PC-3 (cell line): ENCODE results near the gene WDR5B. TPM values are rescaled to one million over a fixed set of nuclear protein-coding genes. Genes with fewer than 3 reads are reported as not detected.

Source experiments
- ATAC-seq: fragments of 200-7000 bp; cut with Tn5 transposase; 2 replicates; pipeline ENCODE4 v1.9.1; 2020; ENCODE audit warnings: mild to moderate bottlenecking, moderate library complexity
- BruUV-seq: library from RNA; stranded (reverse); fragments of 400-500 nt; replicated peaks from 2 replicates; lab custom pipeline; 2021; lab: Mats Ljungman, UMichigan
- CTCF ChIA-PET: fragments of 300-600 bp; sonication (Branson Sonifier 250); formaldehyde crosslinking; loops from one replicate; lab custom pipeline; 2022; ENCODE audit warnings: antibody characterized with exemption; lab: Charles Lee
- POLR2A ChIA-PET: fragments of 300-600 bp; sonication (Branson Sonifier 250); formaldehyde crosslinking; loops from one replicate; lab custom pipeline; 2022; ENCODE audit warnings: antibody characterized with exemption; ENCODE audit not compliant: unreplicated experiment; lab: Charles Lee
- DNase-seq: peaks from one replicate; pipeline ENCODE4 v3.0.0-alpha.2; 2015
- H2AFZ ChIP-seq: fragments of 300-600 bp; sonication (generic); 2 replicates; pipeline ENCODE4 v1.6.0; 2016; ENCODE audit warnings: antibody characterized with exemption, low read length
- H3F3A ChIP-seq: fragments of 300-600 bp; sonication (generic); one replicate; pipeline ENCODE4 v1.6.0; 2017; ENCODE audit warnings: antibody characterized with exemption, low read length, control low read depth, mild to moderate bottlenecking; ENCODE audit not compliant: unreplicated experiment
- H3K27ac ChIP-seq: fragments of 300-600 bp; sonication (generic); 2 replicates; pipeline ENCODE4 v1.5.1; 2016; ENCODE audit warnings: mild to moderate bottlenecking, low read length
- H3K27me3 ChIP-seq: fragments of 300-600 bp; sonication (generic); 2 replicates; pipeline ENCODE4 v1.6.1; 2016; ENCODE audit warnings: low read length, mixed read lengths
- H3K36me3 ChIP-seq: fragments of 300-600 bp; sonication (generic); 2 replicates; pipeline ENCODE4 v1.6.1; 2016; ENCODE audit warnings: low read depth, mixed run types, low read length, mixed read lengths
- H3K4me1 ChIP-seq: fragments of 300-600 bp; sonication (generic); 2 replicates; pipeline ENCODE4 v1.5.1; 2016; ENCODE audit warnings: low read length; ENCODE audit not compliant: insufficient read depth
- H3K4me2 ChIP-seq: fragments of 300-600 bp; sonication (generic); 2 replicates; pipeline ENCODE4 v1.6.0; 2016; ENCODE audit warnings: low read length
- H3K4me3 ChIP-seq: fragments of 300-600 bp; sonication (generic); 2 replicates; pipeline ENCODE4 v1.5.1; 2016; ENCODE audit warnings: mild to moderate bottlenecking, low read length, mixed read lengths
- H3K79me2 ChIP-seq: fragments of 300-600 bp; sonication (generic); 2 replicates; pipeline ENCODE4 v1.6.1; 2017; ENCODE audit warnings: low read length, mixed read lengths
- H3K9ac ChIP-seq: fragments of 300-600 bp; sonication (generic); 2 replicates; pipeline ENCODE4 v1.6.0; 2016; ENCODE audit warnings: mild to moderate bottlenecking, low read length
- H3K9me2 ChIP-seq: fragments of 300-600 bp; sonication (generic); replicated peaks from 2 replicates; pipeline ENCODE4 v1.6.1; 2016; ENCODE audit warnings: mixed run types, low read length, mixed read lengths
- H3K9me3 ChIP-seq: fragments of 300-600 bp; sonication (generic); 2 replicates; pipeline ENCODE4 v1.6.1; 2016; ENCODE audit warnings: low read length, mixed read lengths
- H4K20me1 ChIP-seq: fragments of 300-600 bp; sonication (generic); 2 replicates; pipeline ENCODE4 v1.6.1; 2016; ENCODE audit warnings: low read length, mixed read lengths
- EZH2 ChIP-seq: fragments of 300-600 bp; sonication (generic); IDR thresholded peaks from one replicate; pipeline ENCODE4 v1.6.1; 2017; ENCODE audit warnings: antibody characterized with exemption, mild to moderate bottlenecking, low read length; ENCODE audit not compliant: unreplicated experiment
- EZH2phosphoT487 ChIP-seq: fragments of 300-600 bp; sonication (generic); IDR thresholded peaks from 2 replicates; pipeline ENCODE4 v1.6.1; 2018; ENCODE audit warnings: mild to moderate bottlenecking, antibody characterized with exemption, low read length, borderline replicate concordance
- intact Hi-C: fragments of 100-400 bp; cut with micrococcal nuclease; formaldehyde crosslinking; loops from 2 replicates; pipeline ENCODE4 v1.9.0; 2023
- total RNA-seq: library from RNA; depleted of rRNA; stranded (reverse); fragments of >200 nt; gene quantifications from 2 replicates; pipeline ENCODE4 v1.2.3, GENCODE V29; 2014
- TF ChIP-seq, protein P1 (sequence below): fragments of 300-600 bp; sonication (generic); conservative IDR thresholded peaks from 2 replicates; pipeline ENCODE4 v1.5.1; 2017; ENCODE audit warnings: antibody characterized with exemption, low read depth, mild to moderate bottlenecking, low read length

Gene WDR5B
- total RNA-seq, 1 experiment from 2014 or later = 4.0 TPM

DNA sequence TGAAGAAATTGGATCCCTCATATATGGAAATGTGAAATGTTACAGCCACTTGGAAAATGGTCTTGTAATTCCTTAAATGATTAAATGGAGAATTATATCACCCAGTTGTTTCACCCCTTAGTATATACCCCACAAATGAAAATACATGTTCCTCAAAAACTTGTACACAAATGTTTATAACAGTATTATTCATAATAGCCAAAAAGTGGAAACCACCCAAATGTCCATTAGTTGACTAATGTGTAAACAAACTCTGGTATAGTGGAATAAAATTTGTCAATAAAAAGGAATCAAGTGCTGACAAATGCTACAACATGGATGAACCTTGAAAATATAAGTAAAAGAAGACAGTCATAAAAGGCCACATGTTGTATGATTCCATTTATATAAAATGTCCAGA is 19.4 kb downstream of the WDR5B start:
- Histone ChIP-seq H2AFZ (no peak overlapping the region), H3K27me3 (no peaks in the 10 kb centered on the region), H3F3A (no peaks in the 10 kb centered on the region), H3K9ac (no peak overlapping the region), H3K4me2 (no peak overlapping the region), H3K79me2 (no peaks in the 10 kb centered on the region; the same call in 1 of the 2 replicates), H3K36me3 (0 out of 2 replicates have a peak, but pooled peaks cover 7% of the 10 kb centered on the region), H3K9me2 (no peaks in the 10 kb centered on the region), H3K27ac (no peak overlapping the region), H4K20me1 (no peaks in the 10 kb centered on the region), H3K9me3 (no peaks in the 10 kb centered on the region), H3K4me3 (no peak overlapping the region), H3K4me1 (no peaks in the 10 kb centered on the region)
- DNase-seq (no peak), ATAC-seq (no peak)
- no TSS peak for BruUV-seq
- intact Hi-C loops = no loop called here
- ChIA-PET POLR2A (no interaction called here), CTCF (interaction anchor here (0.5 kb wide), 1 partner anchor 16 kb away, joined by 3 read pairs; no protein-coding TSS in a partner anchor)
- TF ChIP-seq, protein P1, sequence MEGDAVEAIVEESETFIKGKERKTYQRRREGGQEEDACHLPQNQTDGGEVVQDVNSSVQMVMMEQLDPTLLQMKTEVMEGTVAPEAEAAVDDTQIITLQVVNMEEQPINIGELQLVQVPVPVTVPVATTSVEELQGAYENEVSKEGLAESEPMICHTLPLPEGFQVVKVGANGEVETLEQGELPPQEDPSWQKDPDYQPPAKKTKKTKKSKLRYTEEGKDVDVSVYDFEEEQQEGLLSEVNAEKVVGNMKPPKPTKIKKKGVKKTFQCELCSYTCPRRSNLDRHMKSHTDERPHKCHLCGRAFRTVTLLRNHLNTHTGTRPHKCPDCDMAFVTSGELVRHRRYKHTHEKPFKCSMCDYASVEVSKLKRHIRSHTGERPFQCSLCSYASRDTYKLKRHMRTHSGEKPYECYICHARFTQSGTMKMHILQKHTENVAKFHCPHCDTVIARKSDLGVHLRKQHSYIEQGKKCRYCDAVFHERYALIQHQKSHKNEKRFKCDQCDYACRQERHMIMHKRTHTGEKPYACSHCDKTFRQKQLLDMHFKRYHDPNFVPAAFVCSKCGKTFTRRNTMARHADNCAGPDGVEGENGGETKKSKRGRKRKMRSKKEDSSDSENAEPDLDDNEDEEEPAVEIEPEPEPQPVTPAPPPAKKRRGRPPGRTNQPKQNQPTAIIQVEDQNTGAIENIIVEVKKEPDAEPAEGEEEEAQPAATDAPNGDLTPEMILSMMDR = no peak

DNA sequence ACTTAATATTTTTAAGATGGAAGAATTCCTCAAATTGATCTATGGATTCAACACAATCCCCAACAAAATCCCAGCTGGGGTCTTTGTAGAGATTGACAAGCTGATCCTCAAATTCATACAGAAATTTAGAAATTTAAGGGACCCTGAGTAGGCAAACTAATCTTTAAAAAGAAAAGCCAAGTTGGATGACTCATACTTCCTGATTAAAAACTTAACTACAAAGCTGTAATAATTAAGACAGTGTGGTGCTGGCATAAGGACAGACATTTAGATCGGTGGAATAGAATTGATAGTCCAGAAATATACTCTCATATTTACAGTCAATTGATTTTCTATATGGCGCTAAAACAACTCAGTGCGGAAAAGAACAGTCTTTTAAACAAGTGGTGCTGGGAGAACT is 20.3 kb downstream of the WDR5B start:
- H3K4me3 ChIP-seq = no peak overlapping the region
- no peak overlapping the region for H3K27ac ChIP-seq
- no peaks in the 10 kb centered on the region for H3K4me1 ChIP-seq
- 0 out of 2 replicates have a peak, but pooled peaks cover 7% of the 10 kb centered on the region for H3K36me3 ChIP-seq
- no peak overlapping the region for H3K9ac ChIP-seq
- H2AFZ ChIP-seq = no peak overlapping the region
- POLR2A ChIA-PET = no interaction called here
- TF ChIP-seq EZH2phosphoT487 (no peak), EZH2 (no peak)
- TF ChIP-seq, protein P1 = no peak
- peaks cover 2% of the 10 kb centered on the region for H3K79me2 ChIP-seq
- no peaks in the 10 kb centered on the region for H4K20me1 ChIP-seq
- CTCF ChIA-PET = no interaction called here
- ATAC-seq (no peak), DNase-seq (no peak)
- H3K9me2 ChIP-seq = no peaks in the 10 kb centered on the region
- no peak overlapping the region for H3K4me2 ChIP-seq
- no peaks in the 10 kb centered on the region for H3F3A ChIP-seq
- BruUV-seq = no TSS peak
- H3K9me3 ChIP-seq = no peaks in the 10 kb centered on the region
- intact Hi-C loops = no loop called here
- H3K27me3 ChIP-seq = no peaks in the 10 kb centered on the region

DNA sequence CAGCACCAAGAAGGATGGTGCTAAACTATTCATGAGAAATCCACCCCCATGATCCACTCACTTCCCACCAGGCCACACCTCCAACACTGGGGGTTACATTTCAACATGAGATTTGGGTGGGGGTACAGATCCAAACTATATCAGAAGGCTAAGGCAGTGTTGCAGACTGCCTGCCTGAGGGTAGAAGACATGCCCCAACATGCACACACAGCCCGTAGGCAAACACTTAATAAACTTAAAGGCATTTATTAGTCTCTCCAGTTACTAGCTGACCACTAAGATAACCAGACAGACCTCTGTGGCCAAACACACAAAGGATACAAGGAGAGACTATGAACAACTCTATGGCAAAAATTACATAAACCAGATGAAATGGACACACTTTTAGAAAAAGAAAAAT is 21.7 kb downstream of the WDR5B start:
- Histone ChIP-seq H4K20me1 (no peaks in the 10 kb centered on the region), H3K4me2 (no peak overlapping the region), H3K36me3 (0 out of 2 replicates have a peak, but pooled peaks cover 7% of the 10 kb centered on the region), H3K9me2 (no peaks in the 10 kb centered on the region), H3K4me3 (no peak overlapping the region), H3K79me2 (peaks cover 11% of the 10 kb centered on the region), H3K9me3 (no peaks in the 10 kb centered on the region), H3K27ac (no peak overlapping the region), H3K27me3 (no peaks in the 10 kb centered on the region), H3F3A (no peaks in the 10 kb centered on the region), H3K4me1 (no peaks in the 10 kb centered on the region), H3K9ac (no peak overlapping the region), H2AFZ (no peak overlapping the region)
- no peak for ATAC-seq
- intact Hi-C loops = loop anchor here (5.0 kb wide), 1 partner anchor 283 kb away; no protein-coding TSS in a partner anchor
- TF ChIP-seq, protein P1 = no peak
- TF ChIP-seq EZH2 = no peak
- TF ChIP-seq EZH2phosphoT487 = no peak
- no TSS peak for BruUV-seq
- ChIA-PET CTCF (no interaction called here), POLR2A (interaction anchor here (0.6 kb wide), 1 partner anchor 56 kb away, joined by 3 read pairs; no protein-coding TSS in a partner anchor)
- DNase-seq = no peak
